HFFc6 (cell line): ENCODE measurements around the gene KCTD7. TPM values are rescaled to one million over a fixed set of nuclear protein-coding genes. Genes with fewer than 3 reads are reported as not detected.
"Not testable (repeated sequence)": the region's sequence is repeated elsewhere in the genome, so short reads cannot be mapped to it uniquely, and the experiment has no call there.

Experiments
- DNase-seq: peaks from one replicate; pipeline ENCODE4 v3.0.0-alpha.2; 2018
- H3K27ac Mint-ChIP-seq: 2 replicates; pipeline ENCODE4 v1.8.0; 2020; ENCODE audit warnings: mild to moderate bottlenecking, mixed read lengths
- H3K27me3 Mint-ChIP-seq: 2 replicates; pipeline ENCODE4 v1.8.0; 2021; ENCODE audit warnings: mild to moderate bottlenecking, moderate library complexity, mixed read lengths; ENCODE audit not compliant: insufficient read depth
- H3K36me3 Mint-ChIP-seq: 2 replicates; pipeline ENCODE4 v1.8.0; 2021; ENCODE audit warnings: low read depth, mixed read lengths
- H3K4me1 Mint-ChIP-seq: 2 replicates; pipeline ENCODE4 v1.8.0; 2020; ENCODE audit warnings: low read depth, mixed read lengths
- H3K4me3 Mint-ChIP-seq: 2 replicates; pipeline ENCODE4 v1.8.0; 2020; ENCODE audit warnings: mild to moderate bottlenecking, moderate library complexity, mixed read lengths
- H3K9me3 Mint-ChIP-seq: 2 replicates; pipeline ENCODE4 v1.8.0; 2020; ENCODE audit warnings: mild to moderate bottlenecking, mixed read lengths
- total RNA-seq, 6 experiments: library from RNA; stranded (reverse); fragmentation: NEBNext Ultra II Directional; extraction: Animal tissue kit (Norgen Biotek cat#: 25700); gene quantifications; 2 replicates in 1 of 6; 3 replicates in 5 of 6; pipeline ENCODE4 v1.2.3, GENCODE V29; 2021
- TF ChIP-seq, protein P1 (sequence below): fragments of 200-600 bp; sonication (generic); IDR thresholded peaks from 2 replicates; pipeline ENCODE4 v1.5.0; 2021; ENCODE audit warnings: antibody characterized with exemption, mild to moderate bottlenecking

KCTD7 gene
- total RNA-seq, 6 experiments from 2014 or later = 8.2 to 11.8 (median 10.1) TPM

DNA sequence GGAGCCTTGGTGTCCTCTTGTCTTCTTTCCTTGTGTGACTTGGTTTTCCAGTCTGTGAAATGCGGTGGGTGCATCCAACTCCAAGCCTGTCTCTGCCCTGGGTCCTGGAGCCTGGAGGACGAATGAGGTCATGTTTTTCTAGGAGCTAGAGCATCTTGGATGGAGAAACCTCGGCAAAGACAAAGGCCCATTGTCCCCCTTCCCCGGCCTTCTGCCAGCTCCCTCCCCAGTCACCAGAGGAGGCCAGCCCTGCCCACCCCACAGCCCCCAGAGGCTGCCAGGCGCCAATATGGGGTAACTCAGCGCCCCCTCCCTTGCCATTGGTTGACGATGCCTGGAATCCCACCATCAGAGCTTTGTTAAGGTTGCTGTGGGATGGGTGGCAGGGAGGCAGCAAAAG, 40.4 kb downstream of the KCTD7 start:
- TF ChIP-seq, protein P1, sequence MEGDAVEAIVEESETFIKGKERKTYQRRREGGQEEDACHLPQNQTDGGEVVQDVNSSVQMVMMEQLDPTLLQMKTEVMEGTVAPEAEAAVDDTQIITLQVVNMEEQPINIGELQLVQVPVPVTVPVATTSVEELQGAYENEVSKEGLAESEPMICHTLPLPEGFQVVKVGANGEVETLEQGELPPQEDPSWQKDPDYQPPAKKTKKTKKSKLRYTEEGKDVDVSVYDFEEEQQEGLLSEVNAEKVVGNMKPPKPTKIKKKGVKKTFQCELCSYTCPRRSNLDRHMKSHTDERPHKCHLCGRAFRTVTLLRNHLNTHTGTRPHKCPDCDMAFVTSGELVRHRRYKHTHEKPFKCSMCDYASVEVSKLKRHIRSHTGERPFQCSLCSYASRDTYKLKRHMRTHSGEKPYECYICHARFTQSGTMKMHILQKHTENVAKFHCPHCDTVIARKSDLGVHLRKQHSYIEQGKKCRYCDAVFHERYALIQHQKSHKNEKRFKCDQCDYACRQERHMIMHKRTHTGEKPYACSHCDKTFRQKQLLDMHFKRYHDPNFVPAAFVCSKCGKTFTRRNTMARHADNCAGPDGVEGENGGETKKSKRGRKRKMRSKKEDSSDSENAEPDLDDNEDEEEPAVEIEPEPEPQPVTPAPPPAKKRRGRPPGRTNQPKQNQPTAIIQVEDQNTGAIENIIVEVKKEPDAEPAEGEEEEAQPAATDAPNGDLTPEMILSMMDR = no peak
- H3K9me3 Mint-ChIP-seq = no peaks in the 10 kb centered on the region
- no peaks in the 10 kb centered on the region; the same call in 1 of the 2 replicates for H3K27me3 Mint-ChIP-seq
- no peak for DNase-seq
- peaks cover 17% of the 10 kb centered on the region for H3K36me3 Mint-ChIP-seq
- no peak overlapping the region for H3K27ac Mint-ChIP-seq
- H3K4me3 Mint-ChIP-seq = no peak overlapping the region
- peaks cover 16% of the 10 kb centered on the region for H3K4me1 Mint-ChIP-seq

- Mint-ChIP-seq H3K36me3 (peaks cover 18% of the 10 kb centered on the region), H3K4me1 (peaks cover 17% of the 10 kb centered on the region), H3K27ac (no peak overlapping the region), H3K9me3 (no peaks in the 10 kb centered on the region), H3K27me3 (no peaks in the 10 kb centered on the region; the same call in 1 of the 2 replicates), H3K4me3 (no peak overlapping the region)
- TF ChIP-seq, protein P1 = no peak
- no peak for DNase-seq
Measured at GRCh38 chr7:66669496-66669895, 40.8 kb downstream of the KCTD7 start.

- Mint-ChIP-seq H3K4me1 (peaks cover 17% of the 10 kb centered on the region), H3K9me3 (no peaks in the 10 kb centered on the region), H3K27me3 (no peaks in the 10 kb centered on the region; the same call in 1 of the 2 replicates), H3K36me3 (peaks cover 18% of the 10 kb centered on the region), H3K27ac (peak overlapping the region; percentile 67), H3K4me3 (no peak overlapping the region)
- no peak for DNase-seq
- TF ChIP-seq, protein P1 = no peak
Measured at GRCh38 chr7:66671034-66671433, 42.4 kb downstream of the KCTD7 start.

GRCh38 chr7:66671486-66671885, 42.8 kb downstream of the KCTD7 start:
- H3K4me3 Mint-ChIP-seq, H3K9me3 Mint-ChIP-seq, H3K27me3 Mint-ChIP-seq, DNase-seq: not testable (repeated sequence)
- Mint-ChIP-seq H3K27ac (peak overlapping the region; percentile 67), H3K4me1 (peaks cover 17% of the 10 kb centered on the region), H3K36me3 (peaks cover 18% of the 10 kb centered on the region)

DNA sequence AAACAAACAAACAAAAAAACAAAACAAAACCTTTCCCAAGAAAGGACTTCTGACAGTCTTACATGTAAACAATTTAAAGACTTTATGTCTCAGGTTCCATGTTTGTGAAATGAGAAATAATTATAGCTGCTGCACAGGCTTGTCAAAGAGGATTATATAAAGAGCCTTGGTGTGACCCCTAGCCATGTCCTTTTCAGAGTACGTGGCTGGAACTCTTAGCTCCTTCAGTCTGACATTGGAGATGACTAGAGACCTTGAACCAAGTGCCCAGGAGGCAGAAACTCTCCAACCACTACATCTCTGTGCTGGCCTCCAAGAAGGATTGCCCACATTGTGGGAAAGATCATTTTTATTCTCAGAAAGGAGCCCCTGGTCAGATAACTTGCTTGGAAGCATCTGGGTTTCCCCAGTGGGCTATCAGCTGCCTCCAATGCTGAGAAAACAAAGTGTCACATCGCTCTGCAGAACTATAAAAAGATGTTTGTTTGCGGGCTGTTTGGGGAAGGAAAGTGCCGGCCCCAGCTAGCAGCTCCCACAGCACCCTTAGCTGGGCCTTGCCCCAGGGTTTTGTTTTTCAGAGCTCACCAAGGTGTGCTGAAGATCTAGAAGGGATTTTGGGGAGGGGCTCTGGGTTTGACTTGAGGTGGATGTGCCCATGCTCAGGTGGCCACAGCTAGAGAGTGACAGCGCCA, 43.9 kb downstream of the KCTD7 start:
- H3K27me3 Mint-ChIP-seq, H3K9me3 Mint-ChIP-seq, DNase-seq, H3K4me3 Mint-ChIP-seq: not testable (repeated sequence)
- peak overlapping the region; percentile 38; the same call in 1 of the 2 replicates for H3K27ac Mint-ChIP-seq
- peaks cover 18% of the 10 kb centered on the region for H3K36me3 Mint-ChIP-seq
- peaks cover 17% of the 10 kb centered on the region for H3K4me1 Mint-ChIP-seq

GRCh38 chr7:66673124-66673640, 44.5 kb downstream of the KCTD7 start:
- DNase-seq = not testable (repeated sequence)

GRCh38 chr7:66679633-66680244, 51.1 kb downstream of the KCTD7 start:
- no peak overlapping the region for H3K4me3 Mint-ChIP-seq
- peaks cover 26% of the 10 kb centered on the region for H3K4me1 Mint-ChIP-seq
- H3K27ac Mint-ChIP-seq = peak overlapping the region; percentile 45
- H3K9me3 Mint-ChIP-seq = no peaks in the 10 kb centered on the region
- H3K36me3 Mint-ChIP-seq = peaks cover 12% of the 10 kb centered on the region
- TF ChIP-seq, protein P1 = no peak
- peaks cover 1% of the 10 kb centered on the region for H3K27me3 Mint-ChIP-seq
- no peak for DNase-seq

More at GRCh38 chr7:66673124-66673640, 44.5 kb downstream of the KCTD7 start:
- H3K9me3 Mint-ChIP-seq, H3K27me3 Mint-ChIP-seq: not testable (repeated sequence)
- peak overlapping the region; percentile 90 for H3K27ac Mint-ChIP-seq
- H3K4me3 Mint-ChIP-seq = 0 out of 2 replicates have a peak overlapping the region, but pooled peaks have one; percentile 41
- H3K36me3 Mint-ChIP-seq = peaks cover 18% of the 10 kb centered on the region
- peaks cover 17% of the 10 kb centered on the region for H3K4me1 Mint-ChIP-seq
